HepG2 (cell line): ENCODE measurements around the gene FURIN. TPM values are rescaled to one million over a fixed set of nuclear protein-coding genes. Genes with fewer than 3 reads are reported as not detected.
A peak's percentile ranks its signal among the peaks of the same experiment; 100 is the strongest.
"Not testable (repeated sequence)": the region's sequence is repeated elsewhere in the genome, so short reads cannot be mapped to it uniquely, and the experiment has no call there.

Experiments used
- ATAC-seq: fragments of 200-7000 bp; cut with Tn5 transposase; 3 replicates; pipeline ENCODE4 v1.9.1; 2020; ENCODE audit warnings: mild to moderate bottlenecking, moderate library complexity
- BruUV-seq: library from RNA; stranded (reverse); fragments of 400-500 nt; replicated peaks from 2 replicates; lab custom pipeline; 2021; lab: Mats Ljungman, UMichigan
- CTCF ChIA-PET: fragments of 300-600 bp; formaldehyde crosslinking; extraction: SDS; loops from one replicate; lab custom pipeline; 2021; ENCODE audit warnings: low total read pairs, inconsistent platforms, low intra/inter-chr PET ratio; lab: Yijun Ruan, JAX
- POLR2A ChIA-PET: fragments of 350-600 bp; sonication (Branson Sonifier 250); formaldehyde crosslinking; loops from one replicate; lab custom pipeline; 2020; ENCODE audit warnings: antibody characterized with exemption, inconsistent platforms; lab: Yijun Ruan, JAX
- DNase-seq: peaks from one replicate; pipeline ENCODE4 v3.0.0-alpha.2; 2015; ENCODE audit warnings: low spot score
- FAIRE-seq: peaks from 3 replicates; lab custom pipeline; 2011; peaks lifted over from hg19 to GRCh38; lab: Jason Lieb, UNC
- H2AFZ ChIP-seq: one replicate; pipeline ENCODE4 v1.6.1; 2011; ENCODE audit warnings: low read length, inconsistent platforms
- H3K27ac ChIP-seq: fragments of 300-600 bp; 3 replicates; pipeline ENCODE4 v1.8.0; 2011; ENCODE audit warnings: mixed run types, mild to moderate bottlenecking, mixed read lengths, low read length, inconsistent platforms; ENCODE audit not compliant: insufficient read depth; ENCODE audit errors: extremely low read length
- H3K27me3 ChIP-seq, 2 experiments: fragments of 200-600 bp in 1 of 2; 2 replicates in 1 of 2; 3 replicates in 1 of 2; pipeline versions ENCODE4 v1.6.0 to v1.8.0; 2011; ENCODE audit warnings: low read length in 2 of 2, mild to moderate bottlenecking in 2 of 2, moderate library complexity in 2 of 2, inconsistent platforms in 1 of 2; ENCODE audit not compliant: insufficient read depth in 2 of 2, control insufficient read depth in 1 of 2
- H3K36me3 ChIP-seq, 2 experiments: fragments of 200-600 bp in 1 of 2; replicated peaks in 1 of 2; 2 replicates in 1 of 2; 3 replicates in 1 of 2; pipeline versions ENCODE4 v1.5.1 to v1.8.0; 2011; ENCODE audit warnings: low read length in 2 of 2, inconsistent platforms in 1 of 2; ENCODE audit not compliant: insufficient read depth in 2 of 2, control insufficient read depth in 1 of 2
- H3K4me1 ChIP-seq: 2 replicates; pipeline ENCODE4 v1.5.1; 2012; ENCODE audit warnings: low read length, inconsistent platforms; ENCODE audit not compliant: insufficient read depth
- H3K4me2 ChIP-seq: 2 replicates; pipeline ENCODE4 v1.6.0; 2011; ENCODE audit warnings: low read depth, low read length, inconsistent platforms
- H3K4me3 ChIP-seq, 3 experiments: fragments of 200-600 bp in 1 of 3; sonication (generic), shearing (Covaris generic) in 1 of 3; replicated peaks in 1 of 3; 2 replicates each; pipeline ENCODE4 v1.5.1; 2011 to 2016; ENCODE audit warnings: low read length in 3 of 3, inconsistent platforms in 2 of 3, low read depth in 2 of 3, mild to moderate bottlenecking in 2 of 3, control low read depth in 1 of 3, mixed read lengths in 1 of 3; ENCODE audit not compliant: insufficient read depth in 1 of 3
- H3K79me2 ChIP-seq: one replicate; pipeline ENCODE4 v1.6.1; 2011; ENCODE audit warnings: low read length, inconsistent platforms; ENCODE audit not compliant: insufficient read depth
- H3K9ac ChIP-seq: 2 replicates; pipeline ENCODE4 v1.6.0; 2011; ENCODE audit warnings: mild to moderate bottlenecking, low read depth, low read length, inconsistent platforms; ENCODE audit not compliant: insufficient read depth
- H3K9me3 ChIP-seq: 2 replicates; pipeline ENCODE4 v1.5.1; 2012; ENCODE audit warnings: mild to moderate bottlenecking, low read length
- H4K20me1 ChIP-seq: 2 replicates; pipeline ENCODE4 v1.6.0; 2011; ENCODE audit warnings: inconsistent platforms, mild to moderate bottlenecking, low read length, moderate library complexity; ENCODE audit not compliant: insufficient read depth
- AGO2 ChIP-seq: fragments of 200-400 bp; formaldehyde crosslinking; optimal IDR thresholded peaks from 2 replicates; pipeline ENCODE3; 2017; ENCODE audit warnings: mild to moderate bottlenecking, low read depth, low read length, moderate library complexity
- ETV6 ChIP-seq: sonication (generic); formaldehyde crosslinking; conservative IDR thresholded peaks from 2 replicates; pipeline ENCODE4 v1.4.0; 2020; ENCODE audit warnings: missing genetic modification reagents
- NFATC3 ChIP-seq: sonication (generic); formaldehyde crosslinking; IDR thresholded peaks from 2 replicates; pipeline ENCODE4 v1.5.1; 2020; ENCODE audit warnings: mild to moderate bottlenecking, missing genetic modification reagents
- WGBS: methylation state at CpG from one replicate; pipeline ENCODE4 v1.1.6; 2017; ENCODE audit warnings: low lambda C conversion rate; 5-methylcytosine and 5-hydroxymethylcytosine counted together
- in situ Hi-C: cut with HindIII; loops from 2 replicates; pipeline ENCODE4 v1.10.0; 2017; ENCODE audit warnings: low pct_unique_long_range_greater_than_20kb; ENCODE audit not compliant: extremely low pct_ligation_motif_present
- intact Hi-C: fragments of 100-400 bp; cut with micrococcal nuclease; formaldehyde crosslinking; loops from one replicate; pipeline ENCODE4 v1.10.0; 2022; ENCODE audit not compliant: unreplicated experiment
- polyA plus RNA-seq, 8 experiments: library from polyadenylated mRNA; depleted of rRNA in 3 of 8; stranded (reverse) in 7 of 8; unstranded in 1 of 8; fragments of >200 nt; fragmentation: Illumina TruSeq in 4 of 8; extraction: Trizol in 4 of 8; gene quantifications; 2 replicates each; pipeline versions ENCODE4 v1.2.1 to v1.2.3, GENCODE V29; 2011 to 2016; ENCODE audit warnings: low read depth in 4 of 8, missing spikeins in 1 of 8, mixed read lengths in 1 of 8; ENCODE audit not compliant: insufficient read depth in 1 of 8
- total RNA-seq, 5 experiments: library from RNA; depleted of rRNA; stranded (reverse); fragments of >200 nt; fragmentation: Illumina TruSeq; extraction: Trizol; gene quantifications; 2 replicates each; pipeline ENCODE4 v1.2.3, GENCODE V29; 2016; ENCODE audit warnings: low read depth in 1 of 5
- TF ChIP-seq, protein P1 (sequence below): sonication (generic); formaldehyde crosslinking; IDR thresholded peaks from 2 replicates; pipeline ENCODE4 v1.4.0; 2020; ENCODE audit warnings: missing genetic modification reagents
- TF ChIP-seq, protein P2 (sequence below): IDR thresholded peaks from 2 replicates; pipeline ENCODE4 v1.6.1; 2016

FURIN gene
- total and polyA plus RNA-seq, 2 of the 13 experiments (the other 11 are each of a cell fraction or from before 2014, with no cell fraction given): 15.2 to 17.4 TPM

DNA sequence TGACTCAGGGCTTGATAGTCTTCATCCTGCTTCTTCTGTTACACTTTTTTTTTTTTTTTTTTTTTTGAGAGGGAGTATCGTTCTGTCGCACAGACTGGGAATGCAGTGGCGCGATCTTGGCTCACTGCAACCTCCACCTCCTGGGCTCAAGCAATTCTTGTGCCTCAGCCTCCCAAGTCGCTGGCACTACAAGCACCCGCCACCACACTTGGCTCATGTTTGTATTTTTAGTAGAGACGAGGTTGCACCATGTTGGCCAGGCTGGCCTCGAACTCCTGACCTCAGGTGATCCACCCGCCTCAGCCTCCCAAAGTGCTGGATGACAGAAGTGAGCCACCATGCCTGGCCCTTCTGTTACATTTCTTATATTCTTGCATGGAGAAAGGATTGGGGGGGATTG is 6.6 kb downstream of the FURIN start:
- ATAC-seq, H2AFZ ChIP-seq, DNase-seq, CTCF ChIA-PET, H3K9ac ChIP-seq, FAIRE-seq, H3K27me3 ChIP-seq, in situ Hi-C loops: not testable (repeated sequence)
- Histone ChIP-seq H3K4me1 (peaks cover 46% of the 10 kb centered on the region), H3K79me2 (peaks cover 10% of the 10 kb centered on the region), H3K36me3 (peaks cover 7 to 40% of the 10 kb centered on the region in 2 experiments; a peak in 4 of 5 replicates)
- POLR2A ChIA-PET: interaction anchor here (1.5 to 2.6 kb wide), 3 partner anchors 10 to 51 kb away, joined by 5 to 65 read pairs (median 41); partner anchors contain the start of gene FES
- intact Hi-C loops: loop anchor here (1.0 to 5.0 kb wide), 2 partner anchors 14 to 383 kb away; no protein-coding TSS in a partner anchor
- TF ChIP-seq, protein P1, sequence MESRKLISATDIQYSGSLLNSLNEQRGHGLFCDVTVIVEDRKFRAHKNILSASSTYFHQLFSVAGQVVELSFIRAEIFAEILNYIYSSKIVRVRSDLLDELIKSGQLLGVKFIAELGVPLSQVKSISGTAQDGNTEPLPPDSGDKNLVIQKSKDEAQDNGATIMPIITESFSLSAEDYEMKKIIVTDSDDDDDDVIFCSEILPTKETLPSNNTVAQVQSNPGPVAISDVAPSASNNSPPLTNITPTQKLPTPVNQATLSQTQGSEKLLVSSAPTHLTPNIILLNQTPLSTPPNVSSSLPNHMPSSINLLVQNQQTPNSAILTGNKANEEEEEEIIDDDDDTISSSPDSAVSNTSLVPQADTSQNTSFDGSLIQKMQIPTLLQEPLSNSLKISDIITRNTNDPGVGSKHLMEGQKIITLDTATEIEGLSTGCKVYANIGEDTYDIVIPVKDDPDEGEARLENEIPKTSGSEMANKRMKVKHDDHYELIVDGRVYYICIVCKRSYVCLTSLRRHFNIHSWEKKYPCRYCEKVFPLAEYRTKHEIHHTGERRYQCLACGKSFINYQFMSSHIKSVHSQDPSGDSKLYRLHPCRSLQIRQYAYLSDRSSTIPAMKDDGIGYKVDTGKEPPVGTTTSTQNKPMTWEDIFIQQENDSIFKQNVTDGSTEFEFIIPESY: peak; percentile 18; the same call in 1 of the 2 replicates
- TF ChIP-seq, all 625 proteins: peak for 1; not testable (repeated sequence) for 624
- not testable (repeated sequence) for BruUV-seq, H3K4me3 ChIP-seq, H3K4me2 ChIP-seq, H3K9me3 ChIP-seq, H3K27ac ChIP-seq
- 88% methylated on average over 9 of the region's 9 CpGs for WGBS
- peaks cover 25% of the 10 kb centered on the region; the same call in 1 of the 2 replicates for H4K20me1 ChIP-seq

DNA sequence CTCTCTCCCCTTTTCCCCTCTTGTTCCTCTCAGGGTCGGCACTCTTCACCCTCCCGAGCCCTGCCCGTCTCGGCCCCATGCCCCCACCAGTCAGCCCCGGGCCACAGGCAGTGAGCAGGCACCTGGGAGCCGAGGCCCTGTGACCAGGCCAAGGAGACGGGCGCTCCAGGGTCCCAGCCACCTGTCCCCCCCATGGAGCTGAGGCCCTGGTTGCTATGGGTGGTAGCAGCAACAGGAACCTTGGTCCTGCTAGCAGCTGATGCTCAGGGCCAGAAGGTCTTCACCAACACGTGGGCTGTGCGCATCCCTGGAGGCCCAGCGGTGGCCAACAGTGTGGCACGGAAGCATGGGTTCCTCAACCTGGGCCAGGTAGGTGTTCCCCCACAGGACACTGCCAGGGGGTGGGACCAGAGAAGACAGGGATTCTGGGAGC is 7.2 kb downstream of the FURIN start:
- DNase-seq (no peak), ATAC-seq (no peak), FAIRE-seq (no peak)
- no peak overlapping the region for H2AFZ ChIP-seq
- H4K20me1 ChIP-seq: peaks cover 25% of the 10 kb centered on the region; the same call in 1 of the 2 replicates
- H3K4me2 ChIP-seq: no peak overlapping the region
- H3K9me3 ChIP-seq: no peaks in the 10 kb centered on the region
- POLR2A ChIA-PET: no interaction called here
- H3K27me3 ChIP-seq: peaks cover 0 to 3% of the 10 kb centered on the region in 2 experiments; a peak in 2 of 5 replicates
- peaks cover 10% of the 10 kb centered on the region for H3K79me2 ChIP-seq
- intact Hi-C loops: no loop called here
- no peak overlapping the region for H3K27ac ChIP-seq
- peaks cover 7 to 43% of the 10 kb centered on the region in 2 experiments; a peak in 4 of 5 replicates for H3K36me3 ChIP-seq
- H3K4me1 ChIP-seq: peaks cover 40% of the 10 kb centered on the region
- H3K9ac ChIP-seq: no peak overlapping the region
- in situ Hi-C loops: no loop called here
- 94% methylated on average over 8 of the region's 12 CpGs for WGBS
- CTCF ChIA-PET: no interaction called here
- BruUV-seq: no TSS peak
- no peak overlapping the region for H3K4me3 ChIP-seq
- TF ChIP-seq NFATC3 (CRISPR knock-in tag) (no peak), ETV6 (CRISPR knock-in tag) (no peak), AGO2 (peak; percentile 41)
- TF ChIP-seq, protein P2, sequence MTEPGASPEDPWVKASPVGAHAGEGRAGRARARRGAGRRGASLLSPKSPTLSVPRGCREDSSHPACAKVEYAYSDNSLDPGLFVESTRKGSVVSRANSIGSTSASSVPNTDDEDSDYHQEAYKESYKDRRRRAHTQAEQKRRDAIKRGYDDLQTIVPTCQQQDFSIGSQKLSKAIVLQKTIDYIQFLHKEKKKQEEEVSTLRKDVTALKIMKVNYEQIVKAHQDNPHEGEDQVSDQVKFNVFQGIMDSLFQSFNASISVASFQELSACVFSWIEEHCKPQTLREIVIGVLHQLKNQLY (CRISPR knock-in tag): no peak
